Nephron progenitor cell (in vitro differentiated cells): ENCODE results near the gene SEC24D.

Experiments used
- DNase-seq: peaks from one replicate; pipeline ENCODE4 v3.0.0; 2021
- H3K27ac Mint-ChIP-seq: 2 replicates; pipeline ENCODE4 v1.8.0; 2021; ENCODE audit warnings: mild to moderate bottlenecking, moderate library complexity, mixed read lengths
- H3K27me3 Mint-ChIP-seq: 2 replicates; pipeline ENCODE4 v1.8.0; 2021; ENCODE audit warnings: mild to moderate bottlenecking, low read depth, mixed read lengths; ENCODE audit not compliant: poor library complexity
- H3K36me3 Mint-ChIP-seq: 2 replicates; pipeline ENCODE4 v1.8.0; 2021; ENCODE audit warnings: low read depth, mixed read lengths
- H3K4me1 Mint-ChIP-seq: 2 replicates; pipeline ENCODE4 v1.8.0; 2021; ENCODE audit warnings: mixed read lengths
- H3K4me3 Mint-ChIP-seq: 2 replicates; pipeline ENCODE4 v1.8.0; 2021; ENCODE audit warnings: mild to moderate bottlenecking, moderate library complexity, mixed read lengths
- H3K9me3 Mint-ChIP-seq: 2 replicates; pipeline ENCODE4 v1.8.0; 2021; ENCODE audit warnings: mild to moderate bottlenecking, moderate library complexity, mixed read lengths
- CTCF ChIP-seq: fragments of 200-600 bp; sonication (generic); IDR thresholded peaks from 2 replicates; pipeline ENCODE4 v1.5.0; 2021; ENCODE audit warnings: antibody characterized with exemption

The SEC24D gene

DNA sequence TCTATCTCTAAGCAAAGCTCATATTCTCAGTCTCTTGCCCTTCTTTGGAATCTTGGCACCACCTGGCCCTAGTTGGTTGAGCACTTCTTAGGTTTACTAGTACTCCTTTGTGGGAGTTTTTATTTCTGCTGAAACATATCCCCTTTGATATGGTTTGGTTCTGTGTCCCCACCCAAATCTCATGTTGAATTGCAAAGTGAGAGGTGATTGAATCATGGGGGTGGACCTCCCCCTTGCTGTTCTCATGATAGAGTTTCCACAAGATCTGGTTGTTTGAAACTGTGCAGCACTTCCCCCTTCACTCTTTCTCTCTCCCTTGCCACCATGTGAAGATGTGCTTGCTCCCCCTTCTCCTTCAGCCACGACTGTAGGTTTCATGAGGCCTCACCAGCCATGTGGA is 30.5 kb upstream of the SEC24D start:
- H3K9me3 Mint-ChIP-seq: no peaks in the 10 kb centered on the region
- TF ChIP-seq CTCF: no peak
- no peak for DNase-seq
- H3K4me1 Mint-ChIP-seq: peaks cover 12% of the 10 kb centered on the region
- H3K27me3 Mint-ChIP-seq: peaks cover 3% of the 10 kb centered on the region
- H3K4me3 Mint-ChIP-seq: no peak overlapping the region
- H3K36me3 Mint-ChIP-seq: no peaks in the 10 kb centered on the region
- no peak overlapping the region for H3K27ac Mint-ChIP-seq

DNA sequence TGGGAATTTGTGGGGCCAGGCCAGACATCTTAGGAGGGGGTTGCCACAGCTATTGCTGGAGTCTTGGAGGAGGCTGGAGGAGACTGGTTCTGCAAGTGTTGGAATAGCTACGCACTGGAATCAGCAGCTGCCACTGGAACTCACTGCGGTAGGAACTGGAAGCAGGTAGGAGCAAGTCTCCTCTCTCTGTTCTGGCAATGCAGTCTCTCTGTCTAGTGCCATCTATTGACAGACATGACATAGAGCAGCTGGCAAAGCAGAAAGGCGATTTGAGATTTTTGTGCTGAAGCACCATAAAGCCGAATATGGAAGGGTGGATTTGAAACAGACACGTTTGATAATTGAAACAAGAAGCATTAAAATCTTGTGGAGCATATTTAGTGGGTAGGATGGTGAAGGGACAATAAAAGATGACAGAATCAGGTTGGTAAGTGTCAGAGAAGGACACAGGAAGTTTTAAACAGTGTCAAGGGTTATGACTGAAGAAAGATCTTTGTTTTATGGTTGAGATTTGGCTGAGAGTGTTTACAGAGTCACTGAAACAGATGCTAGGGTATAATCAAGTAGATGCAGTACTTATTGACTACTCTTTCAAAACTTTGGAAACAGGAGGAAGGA is 29.3 kb upstream of the SEC24D start:
- peaks cover 7% of the 10 kb centered on the region for H3K4me1 Mint-ChIP-seq
- TF ChIP-seq CTCF: peak; percentile 61
- peak; percentile 18 for DNase-seq
- no peaks in the 10 kb centered on the region for H3K9me3 Mint-ChIP-seq
- H3K36me3 Mint-ChIP-seq: no peaks in the 10 kb centered on the region
- H3K4me3 Mint-ChIP-seq: no peak overlapping the region
- peaks cover 3% of the 10 kb centered on the region for H3K27me3 Mint-ChIP-seq
- no peak overlapping the region for H3K27ac Mint-ChIP-seq

GRCh38 chr4:118858779-118859178 is 22.9 kb upstream of the SEC24D start:
- Mint-ChIP-seq H3K36me3 (no peaks in the 10 kb centered on the region), H3K27me3 (peaks cover 3% of the 10 kb centered on the region), H3K9me3 (no peaks in the 10 kb centered on the region)

GRCh38 chr4:118857760-118858159 is 21.8 kb upstream of the SEC24D start:
- Mint-ChIP-seq H3K9me3 (no peaks in the 10 kb centered on the region), H3K27ac (no peak overlapping the region), H3K27me3 (no peaks in the 10 kb centered on the region), H3K4me3 (no peak overlapping the region), H3K36me3 (no peaks in the 10 kb centered on the region), H3K4me1 (no peaks in the 10 kb centered on the region)
- no peak for DNase-seq
- TF ChIP-seq CTCF: no peak

More at GRCh38 chr4:118858779-118859178, 22.9 kb upstream of the SEC24D start:
- Mint-ChIP-seq H3K27ac (no peak overlapping the region), H3K4me1 (no peaks in the 10 kb centered on the region), H3K4me3 (no peak overlapping the region)
- DNase-seq: no peak
- TF ChIP-seq CTCF: no peak

- Mint-ChIP-seq H3K9me3 (no peaks in the 10 kb centered on the region), H3K4me1 (peaks cover 10% of the 10 kb centered on the region), H3K27ac (no peak overlapping the region), H3K36me3 (no peaks in the 10 kb centered on the region), H3K27me3 (peaks cover 3% of the 10 kb centered on the region), H3K4me3 (peak overlapping the region; percentile 52)
- TF ChIP-seq CTCF: no peak
- no peak for DNase-seq
Observed at GRCh38 chr4:118850488-118851173, 14.7 kb upstream of the SEC24D start.
